ENCODE measurements around the gene PUS10.

DNA sequence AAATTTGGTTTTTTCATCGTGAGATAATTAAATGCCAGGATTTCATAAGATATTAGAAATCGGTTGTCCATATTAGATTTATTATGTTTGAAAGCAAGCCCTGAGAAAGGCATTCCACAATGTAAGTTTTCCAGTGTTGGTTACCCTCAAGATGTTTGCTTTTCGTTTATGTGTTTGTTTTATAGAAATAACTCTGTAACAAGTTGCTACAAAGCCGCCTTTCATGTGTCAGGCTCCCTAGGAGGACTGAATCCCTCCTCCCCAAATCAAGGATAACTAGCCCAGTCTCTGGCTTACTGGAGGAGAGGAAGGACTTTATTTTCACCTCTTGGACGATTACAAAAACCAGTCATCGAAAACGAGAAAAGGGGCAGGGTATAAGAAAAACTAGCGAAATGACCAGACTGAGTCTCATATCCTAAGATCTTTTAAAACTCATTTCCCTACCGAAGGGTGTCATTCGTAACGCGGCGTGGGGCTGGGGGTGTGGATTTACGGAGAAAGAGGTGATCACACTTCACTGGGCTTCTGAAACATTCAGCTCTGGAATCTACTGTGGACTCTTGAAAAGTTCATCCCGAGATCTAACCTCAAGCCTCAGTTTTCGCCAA is 1.6 kb downstream of the PUS10 start:
- TF ChIP-seq, protein P1, sequence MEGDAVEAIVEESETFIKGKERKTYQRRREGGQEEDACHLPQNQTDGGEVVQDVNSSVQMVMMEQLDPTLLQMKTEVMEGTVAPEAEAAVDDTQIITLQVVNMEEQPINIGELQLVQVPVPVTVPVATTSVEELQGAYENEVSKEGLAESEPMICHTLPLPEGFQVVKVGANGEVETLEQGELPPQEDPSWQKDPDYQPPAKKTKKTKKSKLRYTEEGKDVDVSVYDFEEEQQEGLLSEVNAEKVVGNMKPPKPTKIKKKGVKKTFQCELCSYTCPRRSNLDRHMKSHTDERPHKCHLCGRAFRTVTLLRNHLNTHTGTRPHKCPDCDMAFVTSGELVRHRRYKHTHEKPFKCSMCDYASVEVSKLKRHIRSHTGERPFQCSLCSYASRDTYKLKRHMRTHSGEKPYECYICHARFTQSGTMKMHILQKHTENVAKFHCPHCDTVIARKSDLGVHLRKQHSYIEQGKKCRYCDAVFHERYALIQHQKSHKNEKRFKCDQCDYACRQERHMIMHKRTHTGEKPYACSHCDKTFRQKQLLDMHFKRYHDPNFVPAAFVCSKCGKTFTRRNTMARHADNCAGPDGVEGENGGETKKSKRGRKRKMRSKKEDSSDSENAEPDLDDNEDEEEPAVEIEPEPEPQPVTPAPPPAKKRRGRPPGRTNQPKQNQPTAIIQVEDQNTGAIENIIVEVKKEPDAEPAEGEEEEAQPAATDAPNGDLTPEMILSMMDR (conservative IDR thresholded peaks at IDR 0.05; ENCODE audit: low read depth in 2 of 2) = no peak
- TF ChIP-seq POLR2AphosphoS5 (IDR thresholded peaks at IDR 0.05; ENCODE audit: low read depth) = no peak
- TF ChIP-seq, protein P2, sequence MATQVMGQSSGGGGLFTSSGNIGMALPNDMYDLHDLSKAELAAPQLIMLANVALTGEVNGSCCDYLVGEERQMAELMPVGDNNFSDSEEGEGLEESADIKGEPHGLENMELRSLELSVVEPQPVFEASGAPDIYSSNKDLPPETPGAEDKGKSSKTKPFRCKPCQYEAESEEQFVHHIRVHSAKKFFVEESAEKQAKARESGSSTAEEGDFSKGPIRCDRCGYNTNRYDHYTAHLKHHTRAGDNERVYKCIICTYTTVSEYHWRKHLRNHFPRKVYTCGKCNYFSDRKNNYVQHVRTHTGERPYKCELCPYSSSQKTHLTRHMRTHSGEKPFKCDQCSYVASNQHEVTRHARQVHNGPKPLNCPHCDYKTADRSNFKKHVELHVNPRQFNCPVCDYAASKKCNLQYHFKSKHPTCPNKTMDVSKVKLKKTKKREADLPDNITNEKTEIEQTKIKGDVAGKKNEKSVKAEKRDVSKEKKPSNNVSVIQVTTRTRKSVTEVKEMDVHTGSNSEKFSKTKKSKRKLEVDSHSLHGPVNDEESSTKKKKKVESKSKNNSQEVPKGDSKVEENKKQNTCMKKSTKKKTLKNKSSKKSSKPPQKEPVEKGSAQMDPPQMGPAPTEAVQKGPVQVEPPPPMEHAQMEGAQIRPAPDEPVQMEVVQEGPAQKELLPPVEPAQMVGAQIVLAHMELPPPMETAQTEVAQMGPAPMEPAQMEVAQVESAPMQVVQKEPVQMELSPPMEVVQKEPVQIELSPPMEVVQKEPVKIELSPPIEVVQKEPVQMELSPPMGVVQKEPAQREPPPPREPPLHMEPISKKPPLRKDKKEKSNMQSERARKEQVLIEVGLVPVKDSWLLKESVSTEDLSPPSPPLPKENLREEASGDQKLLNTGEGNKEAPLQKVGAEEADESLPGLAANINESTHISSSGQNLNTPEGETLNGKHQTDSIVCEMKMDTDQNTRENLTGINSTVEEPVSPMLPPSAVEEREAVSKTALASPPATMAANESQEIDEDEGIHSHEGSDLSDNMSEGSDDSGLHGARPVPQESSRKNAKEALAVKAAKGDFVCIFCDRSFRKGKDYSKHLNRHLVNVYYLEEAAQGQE (IDR thresholded peaks at IDR 0.05; ENCODE audit: unreplicated experiment) = no peak
- no peak for TF ChIP-seq ZNF331 (CRISPR knock-in tag; IDR thresholded peaks at IDR 0.05; ENCODE audit: low read depth)
- no peak for TF ChIP-seq EZH2phosphoT487 (IDR thresholded peaks at IDR 0.05; ENCODE audit: unreplicated experiment)
- TF ChIP-seq CREB1 (CRISPR knock-in tag; IDR thresholded peaks at IDR 0.05; ENCODE audit: low read depth) = no peak
- TF ChIP-seq EZH2 (IDR thresholded peaks at IDR 0.05; ENCODE audit: low read depth, unreplicated experiment) = no peak
- TF ChIP-seq JUNB (IDR thresholded peaks at IDR 0.05; ENCODE audit: unreplicated experiment) = no peak
- TF ChIP-seq STAT1 (IDR thresholded peaks at IDR 0.05; ENCODE audit: unreplicated experiment) = no peak
- TF ChIP-seq NANOG (IDR thresholded peaks at IDR 0.05; ENCODE audit: borderline replicate concordance) = no peak
- TF ChIP-seq, protein P3, sequence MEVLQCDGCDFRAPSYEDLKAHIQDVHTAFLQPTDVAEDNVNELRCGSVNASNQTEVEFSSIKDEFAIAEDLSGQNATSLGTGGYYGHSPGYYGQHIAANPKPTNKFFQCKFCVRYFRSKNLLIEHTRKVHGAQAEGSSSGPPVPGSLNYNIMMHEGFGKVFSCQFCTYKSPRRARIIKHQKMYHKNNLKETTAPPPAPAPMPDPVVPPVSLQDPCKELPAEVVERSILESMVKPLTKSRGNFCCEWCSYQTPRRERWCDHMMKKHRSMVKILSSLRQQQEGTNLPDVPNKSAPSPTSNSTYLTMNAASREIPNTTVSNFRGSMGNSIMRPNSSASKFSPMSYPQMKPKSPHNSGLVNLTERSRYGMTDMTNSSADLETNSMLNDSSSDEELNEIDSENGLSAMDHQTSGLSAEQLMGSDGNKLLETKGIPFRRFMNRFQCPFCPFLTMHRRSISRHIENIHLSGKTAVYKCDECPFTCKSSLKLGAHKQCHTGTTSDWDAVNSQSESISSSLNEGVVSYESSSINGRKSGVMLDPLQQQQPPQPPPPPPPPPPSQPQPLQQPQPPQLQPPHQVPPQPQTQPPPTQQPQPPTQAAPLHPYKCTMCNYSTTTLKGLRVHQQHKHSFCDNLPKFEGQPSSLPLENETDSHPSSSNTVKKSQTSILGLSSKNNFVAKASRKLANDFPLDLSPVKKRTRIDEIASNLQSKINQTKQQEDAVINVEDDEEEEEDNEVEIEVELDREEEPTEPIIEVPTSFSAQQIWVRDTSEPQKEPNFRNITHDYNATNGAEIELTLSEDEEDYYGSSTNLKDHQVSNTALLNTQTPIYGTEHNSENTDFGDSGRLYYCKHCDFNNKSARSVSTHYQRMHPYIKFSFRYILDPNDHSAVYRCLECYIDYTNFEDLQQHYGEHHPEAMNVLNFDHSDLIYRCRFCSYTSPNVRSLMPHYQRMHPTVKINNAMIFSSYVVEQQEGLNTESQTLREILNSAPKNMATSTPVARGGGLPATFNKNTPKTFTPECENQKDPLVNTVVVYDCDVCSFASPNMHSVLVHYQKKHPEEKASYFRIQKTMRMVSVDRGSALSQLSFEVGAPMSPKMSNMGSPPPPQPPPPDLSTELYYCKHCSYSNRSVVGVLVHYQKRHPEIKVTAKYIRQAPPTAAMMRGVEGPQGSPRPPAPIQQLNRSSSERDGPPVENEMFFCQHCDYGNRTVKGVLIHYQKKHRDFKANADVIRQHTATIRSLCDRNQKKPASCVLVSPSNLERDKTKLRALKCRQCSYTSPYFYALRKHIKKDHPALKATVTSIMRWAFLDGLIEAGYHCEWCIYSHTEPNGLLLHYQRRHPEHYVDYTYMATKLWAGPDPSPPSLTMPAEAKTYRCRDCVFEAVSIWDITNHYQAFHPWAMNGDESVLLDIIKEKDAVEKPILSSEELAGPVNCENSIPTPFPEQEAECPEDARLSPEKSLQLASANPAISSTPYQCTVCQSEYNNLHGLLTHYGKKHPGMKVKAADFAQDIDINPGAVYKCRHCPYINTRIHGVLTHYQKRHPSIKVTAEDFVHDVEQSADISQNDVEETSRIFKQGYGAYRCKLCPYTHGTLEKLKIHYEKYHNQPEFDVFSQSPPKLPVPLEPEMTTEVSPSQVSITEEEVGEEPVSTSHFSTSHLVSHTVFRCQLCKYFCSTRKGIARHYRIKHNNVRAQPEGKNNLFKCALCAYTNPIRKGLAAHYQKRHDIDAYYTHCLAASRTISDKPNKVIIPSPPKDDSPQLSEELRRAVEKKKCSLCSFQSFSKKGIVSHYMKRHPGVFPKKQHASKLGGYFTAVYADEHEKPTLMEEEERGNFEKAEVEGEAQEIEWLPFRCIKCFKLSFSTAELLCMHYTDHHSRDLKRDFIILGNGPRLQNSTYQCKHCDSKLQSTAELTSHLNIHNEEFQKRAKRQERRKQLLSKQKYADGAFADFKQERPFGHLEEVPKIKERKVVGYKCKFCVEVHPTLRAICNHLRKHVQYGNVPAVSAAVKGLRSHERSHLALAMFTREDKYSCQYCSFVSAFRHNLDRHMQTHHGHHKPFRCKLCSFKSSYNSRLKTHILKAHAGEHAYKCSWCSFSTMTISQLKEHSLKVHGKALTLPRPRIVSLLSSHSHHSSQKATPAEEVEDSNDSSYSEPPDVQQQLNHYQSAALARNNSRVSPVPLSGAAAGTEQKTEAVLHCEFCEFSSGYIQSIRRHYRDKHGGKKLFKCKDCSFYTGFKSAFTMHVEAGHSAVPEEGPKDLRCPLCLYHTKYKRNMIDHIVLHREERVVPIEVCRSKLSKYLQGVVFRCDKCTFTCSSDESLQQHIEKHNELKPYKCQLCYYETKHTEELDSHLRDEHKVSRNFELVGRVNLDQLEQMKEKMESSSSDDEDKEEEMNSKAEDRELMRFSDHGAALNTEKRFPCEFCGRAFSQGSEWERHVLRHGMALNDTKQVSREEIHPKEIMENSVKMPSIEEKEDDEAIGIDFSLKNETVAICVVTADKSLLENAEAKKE (CRISPR knock-in tag; IDR thresholded peaks at IDR 0.05) = no peak
